C4-2B (cell line): Measurements from ENCODE around the gene NSD1.

Source experiments
- ZFX ChIP-seq: fragments of 450-650 bp; IDR thresholded peaks from 2 replicates; pipeline ENCODE4 v1.6.1; 2017
- TF ChIP-seq, protein P1 (sequence below): fragments of 450-650 bp; conservative IDR thresholded peaks from 2 replicates; pipeline ENCODE4 v1.5.1; 2017; ENCODE audit warnings: mild to moderate bottlenecking

DNA sequence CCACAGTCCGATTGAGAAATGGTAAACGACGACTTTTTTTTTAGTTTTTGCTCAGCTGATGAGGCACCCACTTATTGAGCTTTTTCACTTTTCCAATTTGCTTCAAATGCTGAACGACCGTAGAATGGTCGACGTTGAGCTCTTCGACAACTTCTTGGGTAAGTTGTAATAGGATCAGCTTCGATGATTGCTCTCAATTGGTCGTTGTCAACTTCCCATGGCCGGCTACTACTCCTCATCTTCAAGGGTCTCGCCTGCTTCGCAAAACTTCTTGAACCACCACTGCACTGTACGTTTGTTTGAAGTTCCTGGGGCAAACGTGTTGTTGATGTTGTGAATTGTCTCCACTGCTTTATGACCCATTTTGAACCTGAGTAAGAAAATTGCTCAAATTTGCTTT is 35.7 kb downstream of the NSD1 start:
- TF ChIP-seq, protein P1, sequence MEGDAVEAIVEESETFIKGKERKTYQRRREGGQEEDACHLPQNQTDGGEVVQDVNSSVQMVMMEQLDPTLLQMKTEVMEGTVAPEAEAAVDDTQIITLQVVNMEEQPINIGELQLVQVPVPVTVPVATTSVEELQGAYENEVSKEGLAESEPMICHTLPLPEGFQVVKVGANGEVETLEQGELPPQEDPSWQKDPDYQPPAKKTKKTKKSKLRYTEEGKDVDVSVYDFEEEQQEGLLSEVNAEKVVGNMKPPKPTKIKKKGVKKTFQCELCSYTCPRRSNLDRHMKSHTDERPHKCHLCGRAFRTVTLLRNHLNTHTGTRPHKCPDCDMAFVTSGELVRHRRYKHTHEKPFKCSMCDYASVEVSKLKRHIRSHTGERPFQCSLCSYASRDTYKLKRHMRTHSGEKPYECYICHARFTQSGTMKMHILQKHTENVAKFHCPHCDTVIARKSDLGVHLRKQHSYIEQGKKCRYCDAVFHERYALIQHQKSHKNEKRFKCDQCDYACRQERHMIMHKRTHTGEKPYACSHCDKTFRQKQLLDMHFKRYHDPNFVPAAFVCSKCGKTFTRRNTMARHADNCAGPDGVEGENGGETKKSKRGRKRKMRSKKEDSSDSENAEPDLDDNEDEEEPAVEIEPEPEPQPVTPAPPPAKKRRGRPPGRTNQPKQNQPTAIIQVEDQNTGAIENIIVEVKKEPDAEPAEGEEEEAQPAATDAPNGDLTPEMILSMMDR: no peak
- no peak for TF ChIP-seq ZFX
